GM18502 (cell line): ENCODE results near the gene SLC45A1.
"Not testable (repeated sequence)": the region's sequence is repeated elsewhere in the genome, so short reads cannot be mapped to it uniquely, and the experiment has no call there.

Experiments used
- ATAC-seq: cut with Tn5 transposase; IDR thresholded peaks from one replicate; pipeline ENCODE4 v1.9.1; 2021; ENCODE audit warnings: mild to moderate bottlenecking; ENCODE audit not compliant: unreplicated experiment, poor library complexity

Gene SLC45A1

DNA sequence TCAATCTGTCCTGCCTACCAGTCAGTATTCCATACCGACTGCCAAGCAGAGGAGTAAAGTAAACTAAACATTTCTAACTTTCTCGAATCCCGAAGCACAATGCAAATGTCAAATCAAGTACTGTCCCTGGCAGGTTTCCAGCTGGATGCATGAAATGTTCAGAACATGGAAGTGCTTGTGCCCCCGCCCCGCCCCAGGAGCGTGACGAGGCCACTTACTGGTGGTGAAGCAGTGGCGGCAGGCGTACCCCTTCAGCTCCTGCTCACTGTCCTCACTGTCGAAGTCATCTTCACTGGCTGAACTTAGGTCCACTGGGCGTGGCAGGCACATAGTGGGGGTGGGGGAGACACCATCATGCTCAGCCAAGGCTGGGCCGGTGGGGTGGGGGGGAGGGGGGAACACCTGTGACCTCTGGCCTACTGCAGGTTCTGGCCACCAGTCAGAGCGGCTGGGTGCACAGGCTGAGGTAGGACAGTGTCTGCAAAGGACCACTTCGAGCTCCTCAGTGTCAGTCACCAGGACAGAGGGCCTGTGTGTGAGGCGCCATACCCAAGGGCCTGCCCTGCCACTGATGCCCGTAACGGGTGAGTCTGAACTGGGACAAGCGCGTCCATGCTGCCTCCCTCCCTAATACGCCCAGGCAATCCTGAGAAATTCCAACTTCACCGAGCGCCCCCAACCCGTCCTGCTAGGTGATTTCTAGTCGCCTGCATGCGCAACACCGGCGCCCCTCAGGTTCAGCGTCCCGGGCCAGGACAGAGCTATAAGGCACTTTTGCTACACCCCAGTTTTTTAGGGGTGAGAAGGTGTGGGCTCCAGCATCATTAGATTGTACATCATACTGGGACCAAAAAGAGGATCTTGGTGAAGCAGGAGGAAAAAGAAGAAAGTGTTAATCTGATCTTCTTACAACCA lies 46.9 kb downstream of the SLC45A1 start:
- ATAC-seq, result no peak

DNA sequence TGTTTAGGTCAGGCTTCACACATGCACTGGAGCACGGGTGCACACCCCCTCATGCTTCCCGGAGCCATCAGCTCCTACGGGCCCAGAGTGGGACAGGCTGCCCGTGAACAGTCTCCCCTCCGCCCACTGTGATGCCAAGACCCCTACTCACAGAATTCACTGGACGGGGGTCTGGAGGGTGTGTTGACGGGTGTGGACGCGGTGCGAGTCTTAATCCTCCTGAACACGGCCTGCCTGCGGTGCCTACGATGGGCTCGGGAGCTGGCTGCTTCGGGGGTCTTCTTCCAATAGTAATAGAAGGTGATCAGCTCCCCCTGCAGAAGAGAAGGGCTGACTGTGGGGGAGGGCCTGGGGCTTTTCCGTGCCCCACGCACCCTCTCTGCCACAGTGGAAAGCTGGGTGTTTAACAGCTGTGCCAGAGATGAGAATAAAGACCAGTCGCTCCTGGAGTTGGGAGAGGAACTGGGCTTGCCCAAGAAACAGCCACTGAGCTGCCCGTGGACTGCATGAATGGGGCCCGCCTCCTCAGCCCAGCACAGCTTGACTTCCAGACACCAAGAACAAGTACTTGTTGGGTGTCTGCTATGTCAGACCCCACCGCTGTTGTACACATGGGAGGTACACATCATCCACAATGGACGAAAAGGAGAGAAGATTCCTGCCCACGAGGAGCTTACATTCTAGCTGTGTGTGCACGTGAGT lies 47.9 kb downstream of the SLC45A1 start:
- no peak for ATAC-seq

DNA sequence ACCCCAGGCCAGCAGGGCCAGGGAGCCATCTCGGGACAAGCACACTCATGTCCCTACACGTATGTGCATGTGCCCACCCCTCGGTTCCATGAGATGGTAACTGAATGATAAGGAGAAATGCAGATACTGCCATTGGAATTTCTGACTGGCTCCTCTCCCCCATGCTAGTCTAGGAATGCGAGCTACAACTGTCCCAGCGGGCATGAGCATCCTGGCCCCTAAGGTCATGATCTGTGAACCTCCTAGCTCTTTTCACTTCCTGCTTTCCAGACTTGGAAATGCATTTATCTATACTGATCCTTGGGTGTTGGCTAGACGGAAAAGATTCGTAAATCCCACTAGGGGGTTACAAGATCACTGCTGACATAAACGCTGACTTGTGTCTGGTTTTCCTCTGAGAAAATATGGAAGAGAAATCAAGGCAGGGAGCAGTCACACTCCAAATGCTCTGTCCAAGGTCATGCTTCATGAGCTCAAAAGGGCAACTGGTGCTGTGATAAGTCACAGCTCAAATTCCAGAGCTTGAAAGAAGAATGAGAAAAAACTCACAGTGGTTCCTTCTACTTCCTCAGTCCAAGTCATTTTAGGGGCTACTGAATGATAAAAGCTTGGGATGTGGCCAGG lies 49.8 kb downstream of the SLC45A1 start:
- ATAC-seq, result no peak

DNA sequence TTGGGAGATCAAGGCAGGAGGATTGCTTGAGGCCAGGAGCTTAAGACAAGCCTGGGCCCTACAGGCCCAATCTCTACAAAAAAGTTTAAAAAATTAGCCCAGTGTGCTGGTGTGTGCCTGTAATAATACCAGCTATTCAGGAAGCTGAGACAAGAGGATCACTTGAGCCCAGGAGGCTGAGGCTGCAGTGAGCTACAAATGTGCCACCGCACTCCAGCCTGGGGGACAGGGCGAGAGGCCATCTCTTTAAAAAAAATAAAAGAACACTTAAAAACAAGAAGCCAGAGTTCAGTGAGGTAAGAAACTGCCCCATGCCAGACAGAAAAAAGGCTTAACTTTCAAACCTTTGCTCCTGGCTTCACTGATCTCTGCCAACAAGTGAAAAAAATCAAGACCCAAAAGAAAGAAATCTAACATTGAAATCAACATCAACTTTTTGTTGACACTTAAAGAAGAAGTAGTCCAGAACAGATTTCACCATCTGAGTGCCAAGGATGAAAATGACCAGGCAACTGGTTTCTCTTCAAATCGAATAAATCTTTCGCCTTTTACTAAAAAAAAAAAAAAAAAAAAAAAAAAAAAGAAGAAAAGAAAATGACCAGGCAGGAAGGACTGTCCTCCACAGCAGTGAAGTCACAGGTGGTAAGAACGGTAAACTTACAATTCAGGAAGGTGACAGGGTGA lies 51.2 kb downstream of the SLC45A1 start:
- ATAC-seq, result no peak

DNA sequence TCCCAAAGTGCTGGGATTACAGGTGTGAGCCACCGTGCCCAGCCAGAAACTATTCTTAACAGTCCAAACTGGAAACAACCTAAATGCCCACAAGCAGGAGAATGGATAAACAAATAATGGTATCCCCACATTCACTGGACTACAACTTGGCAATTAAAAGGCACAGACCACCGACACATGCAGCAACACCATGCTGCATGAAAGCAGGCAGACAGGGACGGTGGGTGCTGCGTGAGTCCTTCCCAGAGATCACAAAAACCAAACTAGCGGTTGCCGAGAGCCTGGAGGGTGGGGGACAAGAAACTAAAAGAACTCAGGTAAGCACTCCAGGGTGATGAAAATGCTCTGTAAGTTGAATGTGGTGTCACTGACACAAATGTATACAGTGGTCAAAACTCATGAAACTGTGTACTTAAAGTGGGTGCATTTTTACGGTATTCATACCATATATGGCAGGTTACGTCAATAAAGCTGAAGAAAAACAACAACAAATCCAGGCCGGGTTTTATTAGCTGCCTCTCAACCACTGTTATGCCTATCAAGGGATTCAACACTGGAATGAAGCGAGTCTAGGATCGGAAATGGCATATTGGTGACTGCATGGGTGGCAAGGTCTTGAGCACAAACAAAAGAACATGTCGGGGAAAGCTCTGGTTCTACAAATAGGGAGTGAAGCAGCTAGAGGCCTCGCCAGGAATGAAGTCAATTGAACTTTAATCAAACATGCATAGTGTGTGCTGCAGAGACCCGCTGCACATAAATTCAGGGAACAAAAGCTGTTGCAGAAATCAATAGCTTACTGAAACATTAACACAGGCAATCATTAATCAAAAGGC lies 52.4 kb downstream of the SLC45A1 start:
- ATAC-seq, result no peak

DNA sequence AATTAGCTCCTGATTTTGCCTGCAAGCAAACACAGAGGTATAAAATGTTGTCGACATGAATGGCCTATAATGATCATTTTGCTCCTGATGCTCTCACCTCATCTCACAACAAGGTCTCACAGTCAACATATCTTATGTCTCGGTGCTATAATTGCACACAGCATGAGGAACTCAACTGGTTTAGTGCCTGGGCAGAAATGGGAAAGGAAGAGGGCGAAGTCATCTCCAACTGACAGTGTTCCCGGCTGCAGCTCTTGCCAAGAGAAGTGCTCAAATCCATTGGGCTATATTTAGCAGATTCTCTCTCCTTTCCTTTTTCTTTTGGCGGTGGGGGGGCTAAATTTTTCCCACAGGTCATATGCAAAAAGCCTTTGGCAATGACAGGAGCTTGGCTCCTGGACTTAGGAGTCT lies 53.0 kb downstream of the SLC45A1 start:
- no peak for ATAC-seq

DNA sequence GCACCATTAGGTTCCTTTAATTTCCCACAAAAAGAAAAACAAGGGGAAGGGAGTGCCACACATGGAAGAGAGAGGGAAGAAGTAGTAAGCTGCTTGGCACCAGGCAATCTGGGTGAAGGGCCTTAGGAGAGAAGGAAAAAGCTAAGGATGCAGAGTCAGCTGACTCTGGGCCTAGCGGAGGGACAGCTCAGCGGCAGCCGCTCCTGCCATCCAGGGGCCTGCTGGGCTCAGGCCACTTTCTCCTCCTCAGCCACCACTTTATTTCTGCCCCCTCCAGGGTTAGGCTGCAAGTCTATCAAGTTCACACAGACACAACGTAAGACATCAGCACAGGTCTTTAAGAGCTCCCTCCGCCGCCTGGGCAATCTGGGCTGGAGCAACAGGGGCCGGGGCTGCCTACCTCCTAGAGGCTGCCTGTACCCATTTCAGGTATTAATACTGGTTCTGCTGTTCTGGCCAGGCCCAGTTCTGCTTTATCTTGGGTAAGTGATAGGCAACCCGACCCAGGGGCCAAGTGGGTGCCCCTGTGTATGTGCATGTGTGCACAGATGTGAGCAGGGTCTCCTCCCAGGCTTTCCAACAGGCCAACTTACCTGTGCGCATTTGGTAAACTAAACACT lies 53.6 kb downstream of the SLC45A1 start:
- ATAC-seq, result no peak

DNA sequence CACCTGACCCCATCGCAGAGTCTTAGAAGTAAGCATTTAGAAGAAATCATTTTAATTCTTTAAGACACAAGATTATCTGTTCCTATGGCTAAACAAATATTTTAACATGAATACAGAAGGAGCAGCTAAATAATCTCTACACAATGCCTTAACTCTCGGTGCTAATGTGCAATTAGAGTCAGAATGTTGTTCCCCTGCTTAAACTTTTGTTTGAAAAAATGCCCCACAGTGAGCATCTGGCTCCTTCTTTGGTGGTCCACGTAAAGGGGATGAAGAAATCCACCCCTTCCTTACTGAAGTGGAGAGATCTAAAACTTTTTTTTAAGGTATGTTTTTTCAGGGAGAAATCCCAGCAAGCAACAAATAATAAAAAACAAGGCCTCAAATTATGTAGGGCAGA lies 55.2 kb downstream of the SLC45A1 start:
- ATAC-seq, result no peak

DNA sequence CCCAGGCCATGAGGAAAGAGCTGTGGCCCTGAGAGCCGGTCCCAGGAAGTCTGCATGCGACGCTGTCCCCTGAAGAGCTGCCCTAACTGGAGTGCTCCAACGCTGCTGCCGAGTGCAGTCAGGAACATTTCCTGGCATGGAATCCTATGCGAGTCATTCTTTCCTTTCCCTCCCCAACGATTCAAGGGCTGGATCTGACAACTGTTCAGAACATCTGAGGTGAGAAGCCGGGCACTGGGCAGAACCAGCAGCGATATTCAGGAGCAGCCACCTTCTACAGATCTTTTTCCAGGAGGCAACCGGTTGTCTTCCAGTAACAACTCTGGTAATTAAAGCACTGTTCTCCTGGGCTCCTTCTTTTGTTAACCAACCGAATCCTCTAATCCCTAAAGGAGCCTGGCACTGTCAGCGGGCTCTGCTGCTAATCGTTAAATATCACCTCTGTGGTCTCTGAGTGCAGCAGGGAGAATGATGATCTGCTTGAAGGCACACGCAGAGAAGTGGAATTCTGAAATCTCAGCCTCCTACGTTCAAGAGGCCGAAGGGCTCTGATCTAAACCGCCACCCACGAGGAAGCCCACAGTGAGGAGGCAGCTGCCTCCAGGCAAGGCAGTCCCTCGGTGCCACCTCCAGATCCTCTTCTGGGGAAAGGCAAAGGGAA lies 55.8 kb downstream of the SLC45A1 start:
- no peak for ATAC-seq

DNA sequence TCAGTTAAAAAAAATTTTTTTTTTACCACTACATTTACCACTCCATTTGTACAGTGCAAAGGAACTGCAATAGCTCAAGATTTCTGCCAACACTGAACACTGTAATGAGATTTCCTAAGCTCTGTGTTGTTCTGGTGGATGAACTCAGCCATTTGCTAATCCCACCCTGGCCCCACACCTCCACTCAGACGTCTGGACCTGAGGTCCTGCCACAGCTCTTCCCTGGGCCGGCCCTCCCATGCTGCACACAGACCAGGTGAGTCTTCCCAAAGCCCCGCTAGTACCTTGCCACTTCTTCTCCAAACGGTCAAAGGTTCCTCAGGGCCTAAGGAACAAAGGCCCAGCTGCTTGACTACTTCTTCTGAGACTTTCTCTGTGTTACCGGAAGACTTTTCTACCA lies 56.4 kb downstream of the SLC45A1 start:
- no peak for ATAC-seq

DNA sequence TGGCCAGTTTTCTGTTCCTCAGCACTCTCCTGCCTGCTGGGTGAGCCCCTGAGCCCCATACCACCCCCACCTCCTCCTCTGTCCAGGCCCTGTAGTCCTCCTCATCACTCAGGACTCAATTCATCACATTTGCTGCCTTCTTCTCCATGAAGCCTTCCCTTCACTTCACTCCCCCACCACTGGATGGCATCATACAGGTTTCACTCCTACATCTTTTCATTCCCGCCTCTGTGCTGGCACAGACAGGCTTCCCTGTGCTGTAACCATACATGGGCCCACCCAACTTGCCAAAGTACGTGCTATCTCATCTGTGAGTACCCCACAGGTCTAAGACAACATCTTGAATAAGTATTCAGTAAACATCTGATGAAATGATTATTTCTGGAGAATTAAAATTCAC lies 56.9 kb downstream of the SLC45A1 start:
- ATAC-seq, result no peak

DNA sequence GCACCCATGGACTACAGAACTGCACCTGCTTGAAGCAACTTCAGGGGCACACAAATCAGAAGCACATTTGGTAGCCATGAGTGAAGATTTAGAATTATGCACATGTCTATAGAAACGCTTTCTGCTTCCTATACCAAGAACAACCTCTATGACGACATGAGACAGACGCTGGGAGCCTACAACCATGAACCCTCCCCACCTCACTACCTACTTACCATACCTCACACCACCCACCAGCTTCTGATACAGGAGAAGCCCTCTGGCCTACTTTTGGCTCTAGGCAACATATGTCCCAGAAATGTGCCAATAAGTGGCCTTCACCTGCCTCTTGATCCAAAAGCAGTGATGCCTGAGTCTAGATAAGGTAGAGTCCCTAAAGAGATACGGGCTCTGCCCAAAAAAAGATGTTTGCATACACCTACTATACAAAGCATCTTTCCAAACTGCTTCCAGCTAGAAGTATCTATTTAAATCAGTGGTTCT lies 58.5 kb downstream of the SLC45A1 start:
- ATAC-seq, result no peak

DNA sequence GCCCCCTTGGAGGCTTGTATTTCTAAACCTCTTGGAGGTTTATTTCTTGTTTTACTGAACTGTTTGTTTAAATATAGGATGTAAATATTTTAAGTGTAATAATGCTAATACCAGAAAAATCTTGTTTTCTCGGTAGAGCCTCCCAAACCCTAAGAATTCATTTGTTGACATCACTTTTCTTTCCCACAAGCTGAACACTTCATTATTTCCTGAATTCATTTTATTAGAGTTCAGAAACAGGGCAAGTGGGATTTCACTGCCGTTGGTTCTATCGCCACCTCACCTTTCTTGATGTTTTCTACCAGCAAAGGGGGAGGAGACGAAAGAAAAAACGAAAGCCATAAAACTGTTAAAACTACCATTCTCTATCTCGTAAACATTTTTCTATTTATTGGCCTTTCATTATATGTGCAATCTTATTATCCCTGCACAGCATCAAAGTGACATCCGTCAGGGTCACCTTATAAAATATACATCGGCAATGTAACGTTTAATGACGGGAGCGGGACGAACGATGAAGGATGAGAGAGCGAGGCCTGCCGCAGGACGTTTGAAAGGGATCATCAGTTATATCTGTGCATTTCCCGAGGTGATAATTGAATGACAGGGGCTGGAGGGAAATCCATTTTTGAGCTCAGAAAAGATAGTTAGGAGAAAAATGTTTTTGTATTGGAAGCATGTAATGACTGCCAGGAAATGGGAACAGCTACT lies 59.5 kb downstream of the SLC45A1 start:
- ATAC-seq, result no peak

DNA sequence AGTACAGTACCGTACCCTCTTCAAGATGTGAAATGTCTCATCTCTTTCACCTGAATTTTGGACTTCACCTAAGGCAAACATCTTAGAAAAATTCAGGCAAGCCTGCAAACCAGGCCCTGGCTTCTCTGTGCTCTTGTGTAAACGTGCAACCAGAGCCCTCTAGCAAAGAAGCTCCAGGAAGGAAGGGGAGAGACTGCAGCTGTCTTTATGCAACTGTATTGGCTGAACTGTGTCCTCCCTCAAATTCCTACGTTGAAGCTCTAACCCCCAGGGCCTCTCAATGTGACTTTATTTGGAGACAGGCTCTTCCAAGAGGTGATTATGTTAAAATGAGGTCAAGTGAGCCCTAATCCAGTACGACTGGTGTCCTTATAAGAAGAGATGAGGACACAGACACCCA lies 60.3 kb downstream of the SLC45A1 start:
- ATAC-seq, result no peak

DNA sequence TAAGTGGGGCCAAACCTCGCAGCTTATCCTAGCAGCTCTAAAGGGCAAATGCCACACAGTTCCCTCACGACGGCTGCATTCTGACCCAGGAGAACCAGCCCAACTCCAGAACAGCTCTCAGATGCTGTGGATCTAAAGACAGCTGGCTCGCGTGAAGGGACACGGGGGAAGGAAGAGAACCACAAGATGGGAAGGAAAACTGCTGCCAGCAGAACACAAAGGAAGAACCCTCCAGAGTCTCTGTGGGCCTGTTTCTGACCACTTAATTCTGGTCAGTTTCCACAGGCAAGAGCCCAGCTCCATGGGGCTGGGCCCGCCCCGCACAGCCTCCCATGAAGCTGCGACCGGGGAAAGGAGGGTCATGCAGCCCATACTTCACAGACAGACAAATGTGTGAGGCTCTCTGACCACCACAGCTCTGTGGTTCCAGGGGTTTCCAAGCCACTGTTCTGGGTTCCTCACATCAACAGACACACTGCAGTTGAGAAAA lies 61.1 kb downstream of the SLC45A1 start:
- ATAC-seq, result no peak

DNA sequence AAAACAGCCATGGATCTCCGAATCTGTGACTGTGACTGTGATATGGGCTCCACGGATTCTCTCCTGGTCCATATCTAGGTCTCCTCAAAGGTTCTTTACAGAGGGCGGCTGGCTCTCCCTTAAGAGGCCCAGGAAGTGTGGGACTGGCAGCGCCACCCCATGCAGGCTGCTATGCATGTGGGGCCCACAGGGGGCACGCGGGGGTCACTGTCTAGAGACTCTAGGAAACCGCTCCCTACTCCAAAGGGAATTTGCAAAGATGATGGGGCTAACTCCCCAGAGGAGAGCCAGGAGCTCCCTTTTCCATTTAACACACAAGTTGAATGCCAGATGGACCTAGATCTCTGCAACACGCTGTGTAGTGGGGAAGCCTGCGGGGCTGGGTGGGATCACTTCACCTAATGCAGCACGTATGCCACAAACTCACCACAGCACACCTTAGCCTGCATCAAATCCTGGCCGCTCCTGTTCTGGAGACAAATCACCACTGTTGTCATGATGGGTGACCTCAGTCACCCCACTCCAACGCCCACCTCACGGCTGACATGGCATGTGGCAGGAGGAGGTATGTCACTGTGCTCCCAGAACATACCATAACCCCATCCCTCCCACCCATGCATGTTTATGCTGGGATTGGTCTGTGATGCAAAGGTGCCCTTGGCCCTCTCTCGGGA lies 61.7 kb downstream of the SLC45A1 start:
- ATAC-seq, result no peak

DNA sequence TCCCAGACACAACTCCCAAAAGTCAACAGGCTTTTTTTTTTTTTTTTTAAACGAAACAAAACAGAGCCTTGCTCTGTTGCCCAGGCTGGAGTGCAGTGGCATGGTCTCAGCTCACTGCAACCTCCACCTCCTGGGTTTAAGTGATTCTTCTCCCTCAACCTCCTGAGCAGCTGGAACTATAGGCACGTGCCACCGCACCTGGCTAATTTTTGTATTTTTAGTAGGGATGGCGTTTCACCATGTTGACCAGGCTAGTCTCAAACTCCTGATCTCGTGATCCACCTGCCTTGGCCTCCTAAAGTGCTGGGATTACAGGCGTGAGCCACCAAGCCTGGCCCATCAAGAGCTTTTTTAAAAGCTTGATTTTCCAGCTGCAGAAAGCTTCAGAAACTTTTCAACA lies 62.4 kb downstream of the SLC45A1 start:
- ATAC-seq, result not testable (repeated sequence)
